Endothelial cell (in vitro differentiated cells): Measurements from ENCODE around the gene LRCH3. TPM values are rescaled to one million over a fixed set of nuclear protein-coding genes. Genes with fewer than 3 reads are reported as not detected.

Experiments used
- DNase-seq: peaks from one replicate; pipeline ENCODE4 v3.0.0; 2021; ENCODE audit warnings: low spot score
- H3K27ac Mint-ChIP-seq: one replicate; pipeline ENCODE4 v1.8.0; 2021; ENCODE audit warnings: mixed read lengths, inconsistent platforms; ENCODE audit not compliant: unreplicated experiment
- H3K27me3 Mint-ChIP-seq: one replicate; pipeline ENCODE4 v1.8.0; 2021; ENCODE audit warnings: mild to moderate bottlenecking, moderate library complexity, mixed read lengths, inconsistent platforms; ENCODE audit not compliant: unreplicated experiment
- H3K36me3 Mint-ChIP-seq: one replicate; pipeline ENCODE4 v1.8.0; 2021; ENCODE audit warnings: mild to moderate bottlenecking, low read depth, mixed read lengths, inconsistent platforms; ENCODE audit not compliant: unreplicated experiment
- H3K4me1 Mint-ChIP-seq: one replicate; pipeline ENCODE4 v1.8.0; 2021; ENCODE audit warnings: mild to moderate bottlenecking, mixed read lengths, inconsistent platforms; ENCODE audit not compliant: unreplicated experiment
- H3K4me3 Mint-ChIP-seq: one replicate; pipeline ENCODE4 v1.8.0; 2021; ENCODE audit warnings: mild to moderate bottlenecking, mixed read lengths, inconsistent platforms; ENCODE audit not compliant: unreplicated experiment
- H3K9me3 Mint-ChIP-seq: one replicate; pipeline ENCODE4 v1.8.0; 2021; ENCODE audit warnings: mixed read lengths, inconsistent platforms; ENCODE audit not compliant: unreplicated experiment
- total RNA-seq: library from RNA; stranded (reverse); fragmentation: NEBNext Ultra II Directional; extraction: Animal tissue kit (Norgen Biotek cat#: 25700); gene quantifications from one replicate; pipeline ENCODE4 v1.2.1, GENCODE V29; 2021; ENCODE audit not compliant: unreplicated experiment
- TF ChIP-seq, protein P1 (sequence below): fragments of 200-600 bp; sonication (generic); IDR thresholded peaks from one replicate; pipeline ENCODE4 v1.5.0; 2021; ENCODE audit warnings: antibody characterized with exemption; ENCODE audit not compliant: unreplicated experiment

LRCH3 gene
- total RNA-seq, 1 donor from 2014 or later, result 62.2 TPM

DNA sequence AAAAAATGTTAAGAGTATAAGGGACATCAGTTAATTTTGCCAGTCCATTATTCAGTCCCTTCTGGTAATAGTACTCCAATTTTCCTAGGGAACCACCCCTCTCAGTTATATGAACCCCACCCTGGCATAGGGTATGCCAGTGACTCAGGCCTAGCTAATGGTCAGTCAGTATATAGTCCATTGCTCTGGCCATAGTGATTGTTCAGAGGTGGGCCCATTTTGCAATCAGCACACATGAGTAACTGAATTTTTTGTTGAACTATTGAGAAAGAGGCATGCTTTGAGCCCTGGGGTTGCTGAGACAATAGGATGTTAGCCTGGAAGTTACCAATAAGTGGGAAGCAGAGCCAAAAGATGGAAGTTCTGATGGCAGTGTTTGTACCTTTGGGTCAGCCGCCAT lies 4.1 kb downstream of the LRCH3 start:
- no peak for DNase-seq
- Mint-ChIP-seq H3K27me3 (peaks cover 4% of the 10 kb centered on the region), H3K4me1 (peaks cover 16% of the 10 kb centered on the region), H3K36me3 (peaks cover 8% of the 10 kb centered on the region), H3K27ac (no peak overlapping the region), H3K4me3 (no peak overlapping the region), H3K9me3 (no peaks in the 10 kb centered on the region)
- TF ChIP-seq, protein P1, sequence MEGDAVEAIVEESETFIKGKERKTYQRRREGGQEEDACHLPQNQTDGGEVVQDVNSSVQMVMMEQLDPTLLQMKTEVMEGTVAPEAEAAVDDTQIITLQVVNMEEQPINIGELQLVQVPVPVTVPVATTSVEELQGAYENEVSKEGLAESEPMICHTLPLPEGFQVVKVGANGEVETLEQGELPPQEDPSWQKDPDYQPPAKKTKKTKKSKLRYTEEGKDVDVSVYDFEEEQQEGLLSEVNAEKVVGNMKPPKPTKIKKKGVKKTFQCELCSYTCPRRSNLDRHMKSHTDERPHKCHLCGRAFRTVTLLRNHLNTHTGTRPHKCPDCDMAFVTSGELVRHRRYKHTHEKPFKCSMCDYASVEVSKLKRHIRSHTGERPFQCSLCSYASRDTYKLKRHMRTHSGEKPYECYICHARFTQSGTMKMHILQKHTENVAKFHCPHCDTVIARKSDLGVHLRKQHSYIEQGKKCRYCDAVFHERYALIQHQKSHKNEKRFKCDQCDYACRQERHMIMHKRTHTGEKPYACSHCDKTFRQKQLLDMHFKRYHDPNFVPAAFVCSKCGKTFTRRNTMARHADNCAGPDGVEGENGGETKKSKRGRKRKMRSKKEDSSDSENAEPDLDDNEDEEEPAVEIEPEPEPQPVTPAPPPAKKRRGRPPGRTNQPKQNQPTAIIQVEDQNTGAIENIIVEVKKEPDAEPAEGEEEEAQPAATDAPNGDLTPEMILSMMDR, result no peak

DNA sequence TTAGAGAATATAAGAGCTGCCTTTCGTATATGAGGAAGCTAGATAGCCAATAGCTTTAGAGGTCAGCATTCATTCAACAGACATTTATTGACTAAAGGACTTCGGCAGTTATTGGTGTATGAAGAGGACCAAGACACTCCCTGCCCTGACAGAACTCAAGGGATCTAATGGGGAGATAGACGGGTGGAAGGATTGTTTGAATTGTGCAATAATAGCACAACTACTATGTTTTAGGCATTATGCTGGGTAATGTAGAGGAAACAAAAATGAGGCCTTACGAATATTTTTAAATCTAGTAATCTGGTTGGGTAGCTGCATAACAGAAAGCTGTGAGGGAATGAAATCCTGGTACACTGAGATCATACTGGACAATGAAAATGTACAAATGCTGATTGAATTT lies 5.0 kb downstream of the LRCH3 start:
- no peak overlapping the region for H3K27ac Mint-ChIP-seq

DNA sequence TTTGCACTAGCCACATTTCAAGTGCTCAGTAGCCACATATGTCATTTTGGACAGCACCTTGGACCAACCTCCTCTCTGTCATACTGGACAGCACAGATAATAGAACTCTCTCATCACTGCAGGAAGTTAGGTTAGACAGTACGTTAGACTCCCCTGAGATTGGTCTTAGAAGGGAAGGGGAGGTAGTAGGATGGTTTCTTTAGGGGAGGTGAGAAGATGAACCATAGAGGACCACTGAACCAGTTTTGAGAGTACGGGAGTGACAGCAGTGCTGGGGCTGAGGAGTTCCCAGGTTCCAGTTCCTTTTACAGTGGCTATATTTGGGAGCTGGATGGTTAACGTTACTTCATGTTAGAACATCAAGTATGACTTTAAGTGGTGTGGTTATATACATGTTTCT lies 7.8 kb downstream of the LRCH3 start:
- H3K9me3 Mint-ChIP-seq, result no peaks in the 10 kb centered on the region
- no peak overlapping the region for H3K4me3 Mint-ChIP-seq
- TF ChIP-seq, protein P1, result no peak
- H3K27ac Mint-ChIP-seq, result no peak overlapping the region
- no peaks in the 10 kb centered on the region for H3K36me3 Mint-ChIP-seq
- no peak for DNase-seq
- no peaks in the 10 kb centered on the region for H3K27me3 Mint-ChIP-seq
- peaks cover 3% of the 10 kb centered on the region for H3K4me1 Mint-ChIP-seq

More for the DNA sequence above, 5.0 kb downstream of the LRCH3 start:
- DNase-seq, result no peak
- TF ChIP-seq, protein P1, result no peak
- Mint-ChIP-seq H3K36me3 (peaks cover 4% of the 10 kb centered on the region), H3K27me3 (peaks cover 4% of the 10 kb centered on the region), H3K4me3 (no peak overlapping the region), H3K9me3 (no peaks in the 10 kb centered on the region), H3K4me1 (peaks cover 16% of the 10 kb centered on the region)

DNA sequence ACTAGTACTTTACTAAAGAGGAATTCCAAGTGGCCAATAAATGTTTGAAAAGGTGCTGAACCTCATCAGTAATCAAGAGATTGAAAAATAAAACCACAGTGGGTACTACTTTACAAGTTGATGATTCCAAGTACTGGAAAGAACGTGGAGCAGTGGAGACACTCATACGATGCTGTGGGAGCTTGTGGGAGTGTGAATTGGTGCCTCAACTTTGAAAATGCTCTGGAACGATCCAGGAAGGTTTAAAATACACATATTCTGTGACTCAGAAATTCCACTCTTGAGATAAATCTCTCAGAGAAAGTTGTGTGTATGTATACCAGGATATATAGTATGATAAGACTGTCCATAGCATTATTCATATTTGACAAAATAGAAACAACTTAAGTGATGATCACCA lies 9.3 kb downstream of the LRCH3 start:
- no peak for DNase-seq
- Mint-ChIP-seq H3K27ac (no peak overlapping the region), H3K4me3 (no peak overlapping the region), H3K4me1 (no peaks in the 10 kb centered on the region), H3K9me3 (no peaks in the 10 kb centered on the region), H3K36me3 (no peaks in the 10 kb centered on the region), H3K27me3 (no peaks in the 10 kb centered on the region)
- TF ChIP-seq, protein P1, result no peak

DNA sequence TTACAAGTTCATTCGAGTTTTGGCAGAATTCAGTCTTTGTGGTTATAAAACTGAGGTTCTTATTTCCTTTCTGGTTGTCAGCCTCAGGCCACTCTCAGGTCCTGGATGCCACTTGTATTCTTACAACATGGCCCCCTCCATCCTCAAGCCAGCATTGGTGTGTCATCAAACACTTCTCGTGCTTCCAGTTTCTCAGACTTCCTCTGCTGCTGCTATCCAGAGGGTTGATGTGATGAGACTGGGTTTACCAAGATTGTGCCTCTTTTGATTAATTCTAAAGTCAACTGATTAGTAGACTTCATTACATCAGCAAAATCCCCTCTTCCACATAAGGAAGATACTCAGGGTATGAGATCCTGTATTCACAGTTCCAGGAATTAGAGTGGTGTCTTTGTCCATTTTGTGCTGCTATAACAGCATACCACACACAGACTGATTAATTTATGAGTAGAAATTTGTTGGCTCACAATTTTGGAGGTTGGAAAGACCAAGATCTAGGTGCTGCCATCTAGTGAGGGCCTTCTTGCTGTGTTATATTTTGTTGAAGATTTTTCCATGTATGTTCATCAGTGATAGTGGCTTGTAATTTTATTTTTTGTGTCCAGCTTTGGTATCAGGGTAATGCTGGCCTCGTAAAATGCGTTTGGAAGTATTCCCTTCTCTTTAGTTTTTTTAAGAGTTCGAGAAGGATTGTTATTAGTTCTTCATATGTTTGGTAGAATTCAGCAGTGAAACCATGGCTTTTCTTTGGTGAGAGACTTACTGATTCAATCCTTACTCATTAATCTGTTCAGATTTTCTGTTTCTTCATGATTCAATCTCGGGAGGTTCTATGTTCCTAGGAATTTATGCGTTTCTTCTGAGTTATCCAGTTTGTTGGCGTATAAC lies 11.1 kb downstream of the LRCH3 start:
- DNase-seq, result no peak
- Mint-ChIP-seq H3K9me3 (no peaks in the 10 kb centered on the region), H3K4me1 (no peaks in the 10 kb centered on the region), H3K27ac (no peak overlapping the region), H3K36me3 (no peaks in the 10 kb centered on the region), H3K27me3 (no peaks in the 10 kb centered on the region), H3K4me3 (no peak overlapping the region)
- TF ChIP-seq, protein P1, result peak; percentile 9
